HG03432 (cell line): ENCODE measurements around the gene CCDC88C.
"Not testable (repeated sequence)": the region's sequence is repeated elsewhere in the genome, so short reads cannot be mapped to it uniquely, and the experiment has no call there.

ENCODE experiments used
- ATAC-seq: cut with Tn5 transposase; IDR thresholded peaks from one replicate; pipeline ENCODE4 v1.9.1; 2021; ENCODE audit warnings: mild to moderate bottlenecking, moderate library complexity; ENCODE audit not compliant: unreplicated experiment

Gene CCDC88C, protein sequence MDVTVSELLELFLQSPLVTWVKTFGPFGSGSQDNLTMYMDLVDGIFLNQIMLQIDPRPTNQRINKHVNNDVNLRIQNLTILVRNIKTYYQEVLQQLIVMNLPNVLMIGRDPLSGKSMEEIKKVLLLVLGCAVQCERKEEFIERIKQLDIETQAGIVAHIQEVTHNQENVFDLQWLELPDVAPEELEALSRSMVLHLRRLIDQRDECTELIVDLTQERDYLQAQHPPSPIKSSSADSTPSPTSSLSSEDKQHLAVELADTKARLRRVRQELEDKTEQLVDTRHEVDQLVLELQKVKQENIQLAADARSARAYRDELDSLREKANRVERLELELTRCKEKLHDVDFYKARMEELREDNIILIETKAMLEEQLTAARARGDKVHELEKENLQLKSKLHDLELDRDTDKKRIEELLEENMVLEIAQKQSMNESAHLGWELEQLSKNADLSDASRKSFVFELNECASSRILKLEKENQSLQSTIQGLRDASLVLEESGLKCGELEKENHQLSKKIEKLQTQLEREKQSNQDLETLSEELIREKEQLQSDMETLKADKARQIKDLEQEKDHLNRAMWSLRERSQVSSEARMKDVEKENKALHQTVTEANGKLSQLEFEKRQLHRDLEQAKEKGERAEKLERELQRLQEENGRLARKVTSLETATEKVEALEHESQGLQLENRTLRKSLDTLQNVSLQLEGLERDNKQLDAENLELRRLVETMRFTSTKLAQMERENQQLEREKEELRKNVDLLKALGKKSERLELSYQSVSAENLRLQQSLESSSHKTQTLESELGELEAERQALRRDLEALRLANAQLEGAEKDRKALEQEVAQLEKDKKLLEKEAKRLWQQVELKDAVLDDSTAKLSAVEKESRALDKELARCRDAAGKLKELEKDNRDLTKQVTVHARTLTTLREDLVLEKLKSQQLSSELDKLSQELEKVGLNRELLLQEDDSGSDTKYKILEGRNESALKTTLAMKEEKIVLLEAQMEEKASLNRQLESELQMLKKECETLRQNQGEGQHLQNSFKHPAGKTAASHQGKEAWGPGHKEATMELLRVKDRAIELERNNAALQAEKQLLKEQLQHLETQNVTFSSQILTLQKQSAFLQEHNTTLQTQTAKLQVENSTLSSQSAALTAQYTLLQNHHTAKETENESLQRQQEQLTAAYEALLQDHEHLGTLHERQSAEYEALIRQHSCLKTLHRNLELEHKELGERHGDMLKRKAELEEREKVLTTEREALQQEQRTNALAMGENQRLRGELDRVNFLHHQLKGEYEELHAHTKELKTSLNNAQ (N-terminal part only)

DNA sequence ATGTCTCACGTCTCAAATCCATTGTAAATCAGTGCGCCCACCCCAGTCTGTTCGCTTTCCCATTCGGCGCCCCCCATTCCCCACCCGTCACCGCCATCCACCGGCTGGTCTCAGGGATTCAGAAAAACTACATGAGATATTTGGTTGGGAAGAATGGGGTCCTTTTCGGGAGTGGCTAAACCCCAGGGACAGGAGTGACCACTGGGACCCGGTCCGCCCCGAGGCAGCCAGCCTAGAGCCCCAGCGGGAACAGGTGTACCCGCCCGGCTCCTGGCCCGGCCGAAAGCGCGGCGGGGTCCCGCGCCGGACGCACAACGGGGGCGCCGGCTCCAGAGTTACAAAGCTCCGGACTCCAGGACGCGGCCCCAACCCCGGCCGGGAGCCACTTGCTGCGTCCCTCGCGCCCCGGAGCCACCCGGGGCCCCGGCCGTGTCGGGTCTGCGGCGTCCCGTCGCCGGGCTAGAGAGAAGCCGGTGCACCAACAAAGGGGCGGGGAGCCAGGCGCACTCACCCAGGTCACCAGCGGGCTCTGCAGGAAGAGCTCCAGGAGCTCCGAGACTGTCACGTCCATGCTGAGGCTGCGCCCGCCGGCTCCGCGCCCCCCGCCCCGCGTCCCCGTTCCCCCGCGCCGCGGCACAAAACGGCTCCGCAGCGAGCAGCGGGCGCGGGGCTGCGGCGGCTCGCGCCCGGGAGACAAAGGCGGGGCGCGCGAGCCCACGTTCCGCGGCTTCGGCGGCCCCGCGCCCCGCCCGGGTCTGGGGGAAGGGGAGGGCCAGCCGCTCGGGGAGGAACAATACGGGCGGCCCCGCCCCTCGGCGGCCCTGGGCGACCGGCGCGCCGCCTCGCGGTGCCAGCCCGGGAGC lies at the start of gene CCDC88C:
TSS of gene CCDC88C (minus strand) at position 701 of the 863 bp plus-strand sequence. CDS start at position 571, 130 bp downstream.
- peak; percentile 51 for ATAC-seq

DNA sequence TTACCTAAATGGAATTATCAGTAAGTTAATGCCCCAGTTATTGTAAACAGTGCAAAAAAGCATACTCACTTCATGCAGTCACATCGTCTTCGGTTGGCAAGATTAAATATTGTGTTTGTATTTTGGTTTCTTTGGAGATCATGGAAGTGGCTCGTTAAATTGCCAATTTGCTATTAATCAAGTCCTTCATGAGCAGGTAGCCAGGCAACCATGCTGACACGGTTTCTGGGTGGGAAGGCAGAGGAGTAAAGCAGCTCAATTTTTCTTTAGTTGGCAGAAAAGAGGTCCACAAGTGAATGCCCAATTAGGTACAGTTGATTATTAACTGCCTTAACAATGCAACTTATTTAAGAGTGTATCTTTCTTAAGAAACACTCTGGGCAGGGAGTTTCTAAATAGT lies 48.6 kb upstream of the CCDC88C start:
- no peak for ATAC-seq

DNA sequence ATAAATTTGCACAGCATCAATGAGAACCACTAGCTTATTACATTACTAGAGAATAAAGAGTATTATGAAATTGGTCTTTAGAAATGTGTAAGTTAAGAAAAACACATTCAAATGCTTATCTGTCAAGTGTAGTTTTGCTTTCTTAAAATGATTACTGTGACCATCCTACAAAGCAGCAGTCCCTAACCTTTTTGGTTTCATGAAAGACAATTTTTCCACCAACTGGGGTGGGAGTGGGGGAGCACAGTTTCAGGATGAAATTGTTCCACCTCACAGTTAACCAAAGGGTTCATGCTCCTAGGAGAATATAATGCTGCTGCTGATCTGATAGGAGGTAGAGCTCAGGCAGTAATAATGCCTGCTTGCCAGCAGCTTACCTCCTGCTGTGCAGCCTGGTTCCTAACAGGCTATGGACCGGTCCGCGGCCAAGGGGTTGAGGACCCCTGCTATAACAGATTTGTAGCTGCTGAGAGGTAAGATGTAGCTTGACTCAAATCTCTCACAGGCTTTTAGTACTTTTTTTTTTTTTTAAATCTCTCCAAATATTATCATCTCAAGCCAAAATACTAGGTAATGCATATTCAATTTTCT lies 47.1 kb upstream of the CCDC88C start:
- no peak for ATAC-seq

DNA sequence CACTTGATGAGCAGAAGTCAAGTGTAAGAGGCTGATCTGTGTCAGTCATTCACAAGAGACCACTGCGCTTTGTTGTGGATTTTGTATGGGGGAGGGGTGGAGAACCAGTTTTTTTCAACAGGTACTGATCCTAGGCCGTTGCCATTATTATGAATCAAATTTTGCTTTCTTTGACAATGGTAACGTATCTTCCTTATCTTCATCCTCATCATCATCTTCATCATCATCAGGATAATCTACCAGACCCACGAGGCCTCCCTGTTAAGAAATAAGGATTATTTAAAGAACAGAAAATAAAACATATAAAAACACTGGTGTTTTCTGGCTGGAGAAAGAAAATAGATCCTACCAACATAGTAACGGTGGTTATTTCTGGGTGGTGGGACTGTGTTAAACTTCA lies 41.0 kb upstream of the CCDC88C start:
- no peak for ATAC-seq

DNA sequence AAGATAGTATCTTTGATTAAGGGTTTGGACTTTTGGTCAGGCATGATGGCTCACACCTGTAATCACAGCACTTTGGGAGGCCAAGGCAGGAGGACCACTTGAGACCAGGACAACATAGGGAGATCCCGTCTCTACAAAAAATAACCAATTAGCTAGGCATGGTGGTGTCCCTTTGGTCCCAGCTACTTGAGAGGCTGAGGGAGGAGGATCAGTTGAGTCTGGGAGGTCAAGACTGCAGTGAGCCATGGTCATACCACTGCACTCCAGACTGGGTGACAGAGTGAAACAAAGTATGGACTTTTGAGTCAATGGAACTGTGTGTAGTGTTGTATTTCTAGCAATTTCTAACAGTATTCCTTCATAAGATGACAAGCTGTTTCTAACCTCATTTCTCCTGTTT lies 38.7 kb upstream of the CCDC88C start:
- ATAC-seq = no peak

DNA sequence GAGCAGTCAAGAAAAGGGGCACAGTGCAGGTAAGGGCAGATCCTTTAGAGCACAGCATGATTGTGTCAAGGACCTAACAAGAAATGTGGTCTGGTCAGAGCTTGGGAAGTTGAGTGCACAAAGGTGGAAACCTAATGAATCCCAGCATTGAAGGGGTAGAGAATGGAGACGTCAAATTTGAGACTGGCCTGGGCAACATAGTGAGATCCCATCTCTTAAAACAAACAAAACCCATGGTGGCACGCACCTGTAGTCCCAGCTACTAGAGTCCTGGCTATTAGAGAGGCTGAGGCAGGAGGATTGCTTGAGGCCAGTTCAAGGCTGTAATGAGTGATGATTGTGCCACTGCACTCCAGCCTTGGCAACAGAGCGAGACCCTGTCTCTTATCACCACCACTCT lies 37.0 kb upstream of the CCDC88C start:
- no peak for ATAC-seq

DNA sequence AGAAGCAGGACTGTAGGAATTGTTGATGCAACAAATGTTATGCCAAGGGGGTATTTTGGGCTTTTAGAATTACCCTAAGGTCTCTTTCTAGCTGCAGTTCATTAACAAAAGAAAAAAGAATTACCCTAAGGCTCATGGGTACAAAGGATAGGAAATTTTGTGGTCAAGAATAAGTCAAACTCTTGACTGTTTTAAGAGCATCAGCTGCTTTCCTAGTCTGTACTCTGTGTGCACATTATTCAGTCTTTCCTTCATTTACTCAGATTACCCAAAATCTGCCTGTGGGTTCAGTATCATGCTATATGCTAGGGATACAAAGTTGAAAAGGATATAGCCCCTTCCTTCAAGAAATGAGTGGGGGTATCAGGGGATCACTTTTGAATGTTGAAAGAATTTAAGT lies 36.5 kb upstream of the CCDC88C start:
- ATAC-seq = no peak

DNA sequence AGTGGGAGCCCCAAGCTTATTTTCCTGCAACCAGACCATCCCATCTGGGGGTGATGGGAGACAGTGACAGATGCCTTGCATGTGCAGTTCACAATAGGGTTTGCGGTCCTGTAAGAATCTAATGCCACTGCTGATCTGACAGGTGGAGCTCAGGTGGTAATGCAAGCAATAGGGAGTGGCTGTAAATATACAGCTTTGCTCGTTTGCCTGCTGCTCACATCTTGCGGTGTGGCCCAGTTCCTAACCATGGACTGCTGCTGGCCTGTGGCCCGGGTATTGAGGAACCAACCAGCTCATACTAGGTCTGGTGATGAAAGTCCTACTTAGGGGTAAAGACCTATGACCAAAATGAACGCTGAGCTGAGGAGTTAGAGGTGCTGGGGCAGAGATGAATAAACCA lies 36.1 kb upstream of the CCDC88C start:
- ATAC-seq = no peak

DNA sequence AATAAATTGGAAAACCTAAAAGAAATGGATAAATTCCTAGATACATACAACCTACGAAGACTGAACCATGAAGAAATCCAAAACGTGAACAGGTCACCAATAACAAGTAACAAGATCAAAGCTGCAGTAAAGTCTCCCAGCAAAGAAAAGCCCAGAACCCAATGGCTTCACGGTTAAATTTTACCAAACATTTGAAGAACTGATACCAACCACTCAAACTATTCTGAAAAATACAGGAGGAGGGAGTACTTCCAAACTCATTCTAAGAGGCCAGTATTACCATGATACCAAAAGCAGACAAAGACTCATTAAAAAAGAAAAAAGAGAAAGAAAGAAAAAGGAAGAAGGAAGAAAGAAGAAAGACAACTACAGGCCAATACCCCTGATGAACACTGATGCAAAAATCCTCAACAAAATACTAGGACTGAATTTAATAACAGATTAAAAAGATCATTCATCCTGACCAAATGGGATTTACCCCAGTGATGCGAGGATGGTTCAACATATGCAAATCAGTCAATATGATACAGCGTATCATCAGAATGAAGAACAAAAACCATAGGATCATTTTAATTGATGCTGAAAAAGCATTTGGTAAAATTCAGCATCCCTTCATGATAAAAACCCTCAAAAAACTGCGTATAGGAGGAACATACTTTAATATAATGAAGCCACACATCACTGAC lies 26.9 kb upstream of the CCDC88C start:
- ATAC-seq = no peak

DNA sequence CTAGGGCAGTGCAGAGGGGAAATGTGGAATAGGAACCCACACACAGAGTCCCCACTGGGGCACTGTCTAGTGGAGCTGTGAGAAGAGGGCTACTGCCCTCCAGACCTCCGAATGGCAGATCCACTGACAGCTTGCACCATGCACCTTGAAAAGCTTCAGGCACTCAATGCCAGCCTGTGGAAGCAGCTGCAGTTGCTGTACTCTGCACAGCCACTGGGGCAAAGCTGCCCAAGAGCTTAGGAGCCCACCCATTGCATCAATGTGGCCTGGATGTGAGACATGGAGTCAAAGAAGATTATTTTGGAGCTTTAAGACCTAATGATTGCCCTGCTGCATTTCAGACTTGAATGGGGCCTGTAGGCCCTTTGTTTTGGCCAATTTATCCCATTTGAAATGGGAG lies 21.7 kb upstream of the CCDC88C start:
- ATAC-seq = no peak

DNA sequence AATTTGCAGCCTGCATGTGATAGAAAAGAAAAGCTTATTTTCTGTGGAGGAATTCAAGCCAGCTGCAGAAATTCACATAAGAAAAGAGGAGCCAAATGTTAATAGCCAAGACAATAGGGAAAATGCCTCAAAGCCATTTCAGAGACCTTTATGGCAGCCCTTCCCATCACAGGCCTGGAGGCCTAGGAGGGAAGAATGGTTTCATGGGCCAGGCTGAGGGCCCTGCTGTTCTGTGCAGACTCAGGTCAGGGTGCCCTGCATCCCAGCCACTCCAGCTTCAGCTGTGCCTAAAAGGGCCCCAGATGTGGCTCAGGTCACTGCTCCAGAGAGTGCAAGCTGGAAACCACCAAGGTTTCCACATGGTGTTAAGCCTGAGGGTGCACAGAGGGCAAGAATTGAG lies 21.2 kb upstream of the CCDC88C start:
- no peak for ATAC-seq

DNA sequence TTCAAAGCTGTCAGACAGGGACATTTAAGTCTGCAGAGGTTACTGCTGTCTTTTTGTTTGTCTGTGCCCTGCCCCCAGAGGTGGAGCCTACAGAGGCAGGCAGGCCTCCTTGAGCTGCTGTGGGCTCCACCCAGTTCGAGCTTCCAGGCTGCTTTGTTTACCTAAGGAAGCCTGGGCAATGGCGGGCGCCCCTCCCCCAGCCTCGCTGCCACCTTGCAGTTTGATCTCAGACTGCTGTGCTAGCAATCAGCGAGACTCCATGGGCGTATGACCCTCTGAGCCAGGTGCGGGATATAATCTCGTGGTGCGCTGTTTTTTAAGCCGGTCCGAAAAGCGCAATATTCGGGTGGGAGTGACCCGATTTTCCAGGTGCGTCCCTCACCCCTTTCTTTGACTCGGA lies 18.6 kb upstream of the CCDC88C start:
- not testable (repeated sequence) for ATAC-seq

DNA sequence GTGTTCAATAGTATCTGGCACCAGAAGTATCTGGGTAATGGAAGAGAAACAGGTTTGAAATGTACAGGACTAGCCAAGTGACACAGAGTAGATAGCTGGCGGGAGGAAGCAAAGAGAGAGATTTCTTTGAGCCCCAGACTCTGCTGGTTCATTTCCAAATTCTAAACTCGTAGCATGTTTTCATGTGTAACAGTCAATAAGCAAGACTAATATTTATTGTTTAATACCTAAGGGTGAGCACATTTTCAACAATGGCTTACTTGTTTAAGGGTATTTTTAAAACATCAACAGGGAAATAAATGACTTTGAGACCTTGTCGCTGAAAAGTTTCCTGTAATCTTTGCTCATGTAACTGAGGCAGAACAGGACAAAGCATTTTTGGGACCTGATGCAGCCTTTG lies 11.8 kb upstream of the CCDC88C start:
- ATAC-seq = no peak

DNA sequence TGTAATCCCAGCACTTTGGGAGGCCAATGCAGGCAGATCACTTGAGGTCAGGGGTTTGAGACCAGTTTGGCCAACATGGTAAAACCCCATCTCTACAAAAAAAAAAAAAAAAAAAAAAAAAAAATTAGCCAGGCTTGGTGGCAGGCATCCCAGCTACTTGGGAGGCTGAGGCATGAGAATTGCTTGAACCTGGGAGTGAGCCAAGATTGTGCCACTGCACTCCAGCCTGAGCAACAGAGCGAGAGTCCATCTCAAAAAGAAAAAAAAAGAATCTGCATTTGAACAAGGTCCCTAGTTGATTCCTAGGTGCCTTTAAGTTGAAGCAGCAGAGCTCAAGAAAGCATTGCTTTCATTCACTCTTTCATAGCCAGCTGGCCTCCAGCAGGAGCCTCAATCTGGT lies 11.3 kb upstream of the CCDC88C start:
- not testable (repeated sequence) for ATAC-seq

DNA sequence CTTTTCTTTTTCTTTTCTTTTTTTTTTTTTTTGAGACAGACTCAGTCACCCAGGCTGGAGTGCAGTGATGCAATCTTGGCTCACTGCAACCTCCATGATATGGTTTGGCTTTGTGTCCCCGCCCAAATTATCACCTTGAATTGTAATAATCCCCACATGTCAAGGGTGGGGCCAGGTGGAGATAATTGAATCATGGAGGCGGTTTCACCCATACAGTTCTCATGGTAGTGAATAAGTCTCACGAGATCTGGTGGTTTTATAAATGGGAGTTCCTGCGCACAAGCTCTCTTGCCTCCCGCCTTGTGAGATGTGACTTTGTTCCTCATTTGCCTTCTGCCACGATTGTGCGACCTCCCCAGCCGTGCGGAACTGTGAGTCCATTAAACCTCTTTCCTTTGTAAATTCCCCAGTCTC lies 7.9 kb upstream of the CCDC88C start:
- ATAC-seq = not testable (repeated sequence)

DNA sequence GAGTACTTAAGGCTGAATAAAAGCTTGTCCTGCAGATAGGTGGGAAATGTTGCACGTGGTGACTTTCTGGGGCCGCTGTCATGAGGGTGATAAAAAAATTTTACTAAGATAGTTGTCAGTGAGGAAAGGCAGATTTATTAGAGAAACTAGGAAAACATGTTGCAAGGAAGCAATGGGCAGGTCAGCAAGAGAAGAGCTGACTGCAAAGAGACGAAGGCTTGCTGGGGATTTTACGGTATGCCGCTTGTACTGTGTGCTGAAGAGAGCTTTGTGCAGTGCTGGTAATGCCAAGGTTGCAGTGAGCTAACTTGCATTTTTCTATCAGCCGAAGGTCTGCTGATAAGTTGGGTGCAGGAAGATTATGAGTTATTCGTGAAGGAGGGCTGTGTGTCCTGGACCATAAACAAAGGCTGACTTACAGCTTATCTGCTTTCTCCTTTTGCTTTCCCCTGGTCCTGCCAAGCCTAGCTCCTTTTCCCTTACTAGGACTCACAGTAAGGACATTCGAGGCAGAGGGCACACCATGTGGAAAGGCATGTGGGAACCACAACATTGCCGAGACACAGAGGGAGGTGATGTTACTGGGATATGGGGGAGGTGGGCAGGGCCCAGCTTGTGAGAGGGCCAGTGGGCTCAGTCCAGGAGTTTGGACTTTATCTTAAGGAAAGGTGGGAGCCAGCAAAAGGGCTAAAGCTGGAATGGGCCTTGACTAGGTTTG lies 7.4 kb upstream of the CCDC88C start:
- no peak for ATAC-seq

DNA sequence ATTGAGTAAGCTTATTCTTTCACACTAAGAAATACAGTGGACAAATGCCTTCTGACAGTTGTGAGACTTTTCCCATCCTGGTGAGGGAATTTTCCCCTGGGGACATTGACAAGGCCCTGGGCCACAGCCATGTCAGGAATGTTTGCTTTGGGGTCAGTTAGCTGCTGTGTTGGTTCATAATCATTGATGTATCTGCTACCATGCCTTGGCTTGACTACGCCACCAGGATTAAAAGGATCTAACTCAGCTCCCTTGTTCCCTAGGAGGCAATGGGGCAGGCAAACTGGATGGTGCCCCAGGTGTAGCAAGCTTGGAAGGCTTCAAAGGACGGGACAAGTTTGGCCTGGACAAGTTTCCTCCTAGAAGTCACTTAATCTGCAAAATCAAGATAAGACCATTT lies 3.1 kb upstream of the CCDC88C start:
- ATAC-seq = no peak

DNA sequence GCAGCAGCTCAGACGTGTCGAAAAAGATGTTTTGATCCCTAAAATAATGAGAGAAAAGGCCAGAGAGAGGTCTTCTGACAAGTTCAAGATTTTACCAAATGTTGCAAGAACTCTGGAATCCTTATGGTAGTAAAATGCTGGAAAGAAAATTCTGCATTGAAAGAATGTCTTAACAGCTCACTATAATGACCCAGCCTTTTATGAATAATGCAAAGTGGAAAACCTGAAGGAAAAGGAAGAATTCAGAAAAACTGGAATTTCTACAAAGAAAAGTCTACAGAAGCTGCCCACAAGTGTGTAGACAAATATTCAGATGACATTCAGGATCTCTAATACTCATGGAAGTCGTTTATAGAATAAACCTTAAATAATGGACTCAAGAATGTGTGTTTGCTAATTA lies 1.8 kb upstream of the CCDC88C start:
- no peak for ATAC-seq

DNA sequence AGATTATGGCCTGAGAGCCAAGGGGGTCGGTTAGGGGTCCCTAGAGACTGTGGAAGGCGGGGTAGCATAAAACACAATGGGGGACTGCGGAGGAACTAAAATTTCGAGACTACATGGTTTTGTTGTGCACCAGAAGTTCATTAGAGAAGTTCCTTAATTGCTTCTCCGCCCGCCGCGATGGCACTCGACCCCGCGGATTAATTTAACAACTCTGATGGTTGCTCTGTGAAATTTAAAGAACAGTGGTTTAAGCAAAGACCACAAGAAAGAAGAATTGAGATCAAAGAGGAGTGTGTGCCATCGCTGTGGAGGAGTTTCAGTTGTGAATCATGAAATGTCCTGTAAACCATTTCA lies 1.4 kb upstream of the CCDC88C start:
- no peak for ATAC-seq
